Non-pigmented ciliary epithelial cell (primary cell): ENCODE measurements around the gene NAT8.
"Not testable (repeated sequence)": the region's sequence is repeated elsewhere in the genome, so short reads cannot be mapped to it uniquely, and the experiment has no call there.

Experiments
- DNase-seq: peaks from one replicate; pipeline ENCODE4 v3.0.0-alpha.2; 2010; ENCODE audit warnings: low read depth

NAT8 gene

GRCh38 chr2:73636977-73637376 is 5.2 kb downstream of the NAT8 start:
- not testable (repeated sequence) for DNase-seq

DNA sequence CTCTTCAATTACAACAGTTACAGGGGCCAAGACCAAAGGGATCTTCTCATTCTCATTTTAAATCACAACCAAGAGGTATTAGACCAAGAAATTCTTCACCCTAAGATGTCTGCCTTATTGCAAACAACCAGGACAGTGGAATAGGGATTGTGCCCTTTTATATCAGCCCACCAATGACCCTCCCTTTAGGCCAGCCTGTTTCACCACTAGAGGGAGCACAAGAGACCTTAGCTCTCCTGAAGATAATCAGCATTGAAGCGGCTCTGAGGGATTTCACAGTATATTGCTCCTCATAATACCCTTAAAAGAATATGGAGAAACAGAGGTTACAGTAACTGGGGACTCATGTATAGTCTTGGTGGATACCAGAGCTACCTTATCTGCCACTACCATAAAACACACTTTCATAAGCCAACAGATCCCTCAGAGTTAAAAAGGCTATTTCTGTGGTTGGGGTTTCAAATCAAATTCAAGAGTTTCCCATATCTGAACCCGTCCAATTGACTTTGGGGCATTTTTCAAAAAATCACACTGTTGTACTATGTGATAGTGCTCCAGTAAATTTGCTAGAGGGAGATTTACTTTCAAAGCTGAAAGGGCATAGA is 11.5 kb downstream of the NAT8 start:
- DNase-seq, result not testable (repeated sequence)

GRCh38 chr2:73628493-73628892 is 13.7 kb downstream of the NAT8 start:
- DNase-seq, result not testable (repeated sequence)

- not testable (repeated sequence) for DNase-seq
Observed at GRCh38 chr2:73626237-73626636, 16.0 kb downstream of the NAT8 start.

GRCh38 chr2:73624625-73625024 is 17.6 kb downstream of the NAT8 start:
- not testable (repeated sequence) for DNase-seq

- DNase-seq, result not testable (repeated sequence)
Observed at GRCh38 chr2:73624036-73624435, 18.2 kb downstream of the NAT8 start.

GRCh38 chr2:73619925-73620324 is 22.3 kb downstream of the NAT8 start:
- DNase-seq, result not testable (repeated sequence)

GRCh38 chr2:73614997-73615396 is 27.2 kb downstream of the NAT8 start:
- DNase-seq, result no peak

- no peak for DNase-seq
Observed at GRCh38 chr2:73614105-73614504, 28.1 kb downstream of the NAT8 start.

DNA sequence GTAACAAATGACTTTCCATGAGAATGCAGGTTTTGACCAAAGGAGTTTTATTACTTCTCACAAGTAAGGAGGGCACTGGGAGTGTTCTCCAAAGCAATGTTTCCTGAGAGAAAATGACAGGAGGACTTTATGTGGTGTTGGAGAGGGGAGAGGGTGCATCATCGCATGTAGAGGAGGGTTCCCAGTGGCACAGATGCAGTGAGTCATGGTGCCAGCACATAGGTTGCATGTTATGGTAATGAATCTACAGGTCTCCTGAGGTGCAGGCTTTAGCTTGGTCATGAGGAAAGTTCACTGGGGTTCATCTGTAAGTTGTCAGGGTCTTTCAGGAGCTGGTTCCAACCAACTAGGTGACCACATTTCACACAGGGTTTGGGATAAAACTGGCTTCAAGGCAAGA is 30.4 kb downstream of the NAT8 start:
- no peak for DNase-seq

- no peak for DNase-seq
Observed at GRCh38 chr2:73611193-73611592, 31.0 kb downstream of the NAT8 start.

DNA sequence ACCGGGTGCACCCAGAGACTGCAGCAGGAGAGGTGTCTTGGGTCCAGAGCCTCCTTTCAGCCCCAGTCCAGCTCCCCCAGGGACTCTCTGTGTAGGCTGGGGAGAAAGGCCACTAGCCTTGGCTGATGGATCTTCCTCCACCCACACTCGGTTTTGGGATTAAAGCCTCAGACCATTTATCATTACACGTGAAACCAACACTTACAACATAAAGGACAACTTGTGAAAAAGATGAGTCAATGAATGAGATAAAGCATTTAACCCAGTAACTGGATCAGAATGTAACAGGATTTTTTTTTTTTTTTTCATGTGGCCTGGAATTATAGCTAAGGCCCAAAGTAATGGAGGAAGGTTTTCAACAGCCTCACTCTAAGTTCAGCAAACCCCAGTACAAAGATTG is 32.1 kb downstream of the NAT8 start:
- no peak for DNase-seq

DNA sequence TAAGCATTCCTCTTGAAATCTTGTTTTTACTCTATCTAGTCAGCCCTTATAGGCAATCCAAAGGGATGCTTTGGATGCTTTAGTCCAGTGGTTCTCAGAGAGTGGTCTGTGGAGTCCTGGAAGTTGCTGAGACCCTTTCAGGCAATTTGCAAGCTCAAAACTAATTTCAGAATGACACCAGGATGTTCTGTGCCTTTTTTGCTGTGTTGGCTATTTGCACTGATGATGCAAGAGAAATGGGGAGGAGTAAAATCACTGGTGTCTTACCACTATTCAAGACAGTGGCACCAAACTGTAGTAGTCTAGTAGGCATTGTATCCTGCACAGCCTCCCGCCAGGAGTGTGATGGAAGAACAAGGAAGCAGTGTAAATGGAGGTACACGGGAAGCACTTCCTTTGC is 37.6 kb downstream of the NAT8 start:
- DNase-seq, result not testable (repeated sequence)

DNA sequence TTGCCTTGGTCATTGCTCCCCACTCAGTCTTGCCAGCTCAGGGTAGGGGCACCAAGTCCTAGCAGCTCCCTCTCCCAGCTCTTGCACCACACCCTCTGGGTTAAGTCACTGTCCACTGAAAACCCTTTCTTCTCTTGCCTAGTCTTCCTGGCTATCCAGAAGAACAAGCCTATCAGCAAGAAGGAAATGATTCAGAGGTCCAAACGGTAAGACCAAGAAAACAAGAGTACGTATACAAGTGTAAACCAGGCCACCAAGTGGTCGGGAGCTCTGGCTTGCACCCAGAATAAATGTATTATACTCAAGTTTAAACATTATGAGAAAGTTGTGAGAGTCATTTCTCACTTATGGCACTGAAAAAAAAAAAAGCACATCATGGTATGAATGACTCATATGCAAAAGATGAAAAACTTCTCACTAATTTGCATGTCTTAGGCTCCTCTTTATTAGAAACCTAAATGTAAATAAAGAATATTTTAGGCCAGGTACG is 39.1 kb downstream of the NAT8 start:
- DNase-seq, result peak; percentile 23

DNA sequence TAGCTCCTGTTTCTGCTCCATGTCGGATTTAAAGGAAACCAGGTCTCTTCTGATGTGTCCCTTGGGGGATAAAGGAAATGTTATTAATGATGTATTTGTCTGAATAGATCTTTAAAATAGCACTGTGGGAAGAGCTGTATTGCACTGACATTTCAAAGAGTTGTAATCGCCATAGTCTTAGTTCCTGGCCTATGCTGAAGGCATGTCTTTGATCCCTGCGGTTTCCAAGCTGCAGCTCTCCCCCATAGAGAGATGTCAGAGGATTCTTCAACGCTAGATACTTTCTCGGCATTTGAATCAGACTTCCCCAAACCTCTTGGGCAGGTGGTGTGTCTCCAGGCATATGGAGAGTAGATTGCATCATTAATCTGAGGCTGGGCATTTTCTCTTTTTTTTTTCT is 40.4 kb downstream of the NAT8 start:
- DNase-seq, result no peak

- no peak for DNase-seq
Observed at GRCh38 chr2:73594251-73594650, 48.0 kb downstream of the NAT8 start.

GRCh38 chr2:73593680-73594079 is 48.5 kb downstream of the NAT8 start:
- DNase-seq, result no peak
